Measurements from ENCODE around the gene OR7C1.

GRCh38 chr19:14843169-14843568, 8.2 kb upstream of the OR7C1 start:
- TF ChIP-seq CTCF (IDR thresholded peaks at IDR 0.05) (no peak), POLR2A (IDR thresholded peaks at IDR 0.05) (no peak)
